SU-DHL-6 (cell line): ENCODE measurements around the gene ADCY5.

Experiments used
- EZH2phosphoT487 ChIP-seq: fragments of 200-600 bp; sonication (generic), shearing (Covaris generic); conservative IDR thresholded peaks from 2 replicates; pipeline ENCODE4 v1.6.1; 2018; ENCODE audit warnings: mild to moderate bottlenecking, antibody characterized with exemption, low read length, moderate library complexity, mixed read lengths
- TF ChIP-seq, protein P1 (sequence below): fragments of 200-600 bp; sonication (generic); IDR thresholded peaks from one replicate; pipeline ENCODE4 v1.5.1; 2017; ENCODE audit warnings: antibody characterized with exemption, mild to moderate bottlenecking, low read length, moderate library complexity; ENCODE audit not compliant: insufficient read depth, poor library complexity, severe bottlenecking

GRCh38 chr3:123384256-123384655 lies 64.6 kb downstream of the ADCY5 start:
- TF ChIP-seq, protein P1, sequence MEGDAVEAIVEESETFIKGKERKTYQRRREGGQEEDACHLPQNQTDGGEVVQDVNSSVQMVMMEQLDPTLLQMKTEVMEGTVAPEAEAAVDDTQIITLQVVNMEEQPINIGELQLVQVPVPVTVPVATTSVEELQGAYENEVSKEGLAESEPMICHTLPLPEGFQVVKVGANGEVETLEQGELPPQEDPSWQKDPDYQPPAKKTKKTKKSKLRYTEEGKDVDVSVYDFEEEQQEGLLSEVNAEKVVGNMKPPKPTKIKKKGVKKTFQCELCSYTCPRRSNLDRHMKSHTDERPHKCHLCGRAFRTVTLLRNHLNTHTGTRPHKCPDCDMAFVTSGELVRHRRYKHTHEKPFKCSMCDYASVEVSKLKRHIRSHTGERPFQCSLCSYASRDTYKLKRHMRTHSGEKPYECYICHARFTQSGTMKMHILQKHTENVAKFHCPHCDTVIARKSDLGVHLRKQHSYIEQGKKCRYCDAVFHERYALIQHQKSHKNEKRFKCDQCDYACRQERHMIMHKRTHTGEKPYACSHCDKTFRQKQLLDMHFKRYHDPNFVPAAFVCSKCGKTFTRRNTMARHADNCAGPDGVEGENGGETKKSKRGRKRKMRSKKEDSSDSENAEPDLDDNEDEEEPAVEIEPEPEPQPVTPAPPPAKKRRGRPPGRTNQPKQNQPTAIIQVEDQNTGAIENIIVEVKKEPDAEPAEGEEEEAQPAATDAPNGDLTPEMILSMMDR, result no peak
- TF ChIP-seq EZH2phosphoT487, result no peak
